Measurements from ENCODE around the gene CBY1. TPM values are rescaled to one million over a fixed set of nuclear protein-coding genes. Genes with fewer than 3 reads are reported as not detected.

CBY1 gene
- total and polyA plus RNA-seq, 9 of the 15 experiments (the other 6 are each of a cell fraction or from before 2014, with no cell fraction given): 5.7 to 19.7 (median 10.8) TPM

DNA sequence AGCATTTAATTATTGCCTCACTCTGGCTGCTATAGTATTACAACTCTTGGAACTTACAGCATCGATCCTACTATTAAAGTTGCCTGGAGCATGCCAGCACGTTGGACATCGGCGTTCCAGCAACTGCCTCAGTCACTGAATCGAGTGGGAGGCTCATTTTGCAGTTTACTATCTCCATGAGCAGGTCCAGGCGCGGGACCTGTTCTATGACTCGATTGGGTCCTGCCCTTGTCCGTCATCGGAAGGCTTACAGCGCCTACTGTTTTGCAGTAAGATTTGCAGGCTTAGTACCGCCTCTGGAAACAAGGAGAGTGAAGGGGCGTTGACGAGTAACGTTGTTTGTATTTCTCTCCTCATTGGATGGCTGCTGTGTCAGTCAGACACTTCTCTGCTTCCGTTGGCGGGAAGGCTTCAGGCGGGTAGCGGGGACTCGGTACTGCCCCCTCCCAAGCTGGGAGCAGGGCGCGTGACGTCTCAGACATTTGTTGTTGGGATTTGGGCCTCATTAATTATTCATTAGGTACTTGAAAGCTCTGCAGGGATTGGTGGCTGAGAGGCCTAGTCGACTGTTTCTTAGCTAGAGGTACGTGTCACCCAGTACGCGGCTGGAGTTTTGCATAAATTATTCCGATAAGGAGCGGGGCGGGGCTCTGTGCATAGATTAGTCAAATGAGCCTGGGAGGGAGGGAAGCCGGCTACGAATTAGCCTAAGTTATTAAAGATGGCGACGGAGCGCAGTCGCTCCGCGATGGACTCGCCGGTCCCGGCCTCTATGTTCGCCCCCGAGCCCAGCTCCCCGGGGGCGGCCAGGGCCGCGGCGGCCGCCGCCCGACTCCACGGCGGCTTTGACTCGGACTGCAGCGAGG lies 49.0 kb downstream of the CBY1 start, which contains the start of gene GTPBP1 (continued):
- TF ChIP-seq, protein P1, sequence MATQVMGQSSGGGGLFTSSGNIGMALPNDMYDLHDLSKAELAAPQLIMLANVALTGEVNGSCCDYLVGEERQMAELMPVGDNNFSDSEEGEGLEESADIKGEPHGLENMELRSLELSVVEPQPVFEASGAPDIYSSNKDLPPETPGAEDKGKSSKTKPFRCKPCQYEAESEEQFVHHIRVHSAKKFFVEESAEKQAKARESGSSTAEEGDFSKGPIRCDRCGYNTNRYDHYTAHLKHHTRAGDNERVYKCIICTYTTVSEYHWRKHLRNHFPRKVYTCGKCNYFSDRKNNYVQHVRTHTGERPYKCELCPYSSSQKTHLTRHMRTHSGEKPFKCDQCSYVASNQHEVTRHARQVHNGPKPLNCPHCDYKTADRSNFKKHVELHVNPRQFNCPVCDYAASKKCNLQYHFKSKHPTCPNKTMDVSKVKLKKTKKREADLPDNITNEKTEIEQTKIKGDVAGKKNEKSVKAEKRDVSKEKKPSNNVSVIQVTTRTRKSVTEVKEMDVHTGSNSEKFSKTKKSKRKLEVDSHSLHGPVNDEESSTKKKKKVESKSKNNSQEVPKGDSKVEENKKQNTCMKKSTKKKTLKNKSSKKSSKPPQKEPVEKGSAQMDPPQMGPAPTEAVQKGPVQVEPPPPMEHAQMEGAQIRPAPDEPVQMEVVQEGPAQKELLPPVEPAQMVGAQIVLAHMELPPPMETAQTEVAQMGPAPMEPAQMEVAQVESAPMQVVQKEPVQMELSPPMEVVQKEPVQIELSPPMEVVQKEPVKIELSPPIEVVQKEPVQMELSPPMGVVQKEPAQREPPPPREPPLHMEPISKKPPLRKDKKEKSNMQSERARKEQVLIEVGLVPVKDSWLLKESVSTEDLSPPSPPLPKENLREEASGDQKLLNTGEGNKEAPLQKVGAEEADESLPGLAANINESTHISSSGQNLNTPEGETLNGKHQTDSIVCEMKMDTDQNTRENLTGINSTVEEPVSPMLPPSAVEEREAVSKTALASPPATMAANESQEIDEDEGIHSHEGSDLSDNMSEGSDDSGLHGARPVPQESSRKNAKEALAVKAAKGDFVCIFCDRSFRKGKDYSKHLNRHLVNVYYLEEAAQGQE (IDR thresholded peaks at IDR 0.05; ENCODE audit: borderline replicate concordance): no peak
- TF ChIP-seq, protein P1 (CRISPR knock-in tag; IDR thresholded peaks at IDR 0.05; ENCODE audit: low read depth): no peak
- TF ChIP-seq ZNF778 (CRISPR knock-in tag; IDR thresholded peaks at IDR 0.05) (no peak), ZNF41 (CRISPR knock-in tag; conservative IDR thresholded peaks at IDR 0.05) (no peak), NRF1 (conservative IDR thresholded peaks at IDR 0.05 in 1 of 2, IDR thresholded peaks at IDR 0.05 in 1 of 2) (peak; percentile 71 to 77), PTTG1 (tag; IDR thresholded peaks at IDR 0.05; ENCODE audit: low read depth) (no peak), SAP30 (IDR thresholded peaks at IDR 0.05; ENCODE audit: borderline replicate concordance, insufficient read depth, low read depth, low read length, poor library complexity, severe bottlenecking) (peak; percentile 19), KAT8 (IDR thresholded peaks at IDR 0.05; ENCODE audit: low read depth) (no peak)
- TF ChIP-seq, protein P2, sequence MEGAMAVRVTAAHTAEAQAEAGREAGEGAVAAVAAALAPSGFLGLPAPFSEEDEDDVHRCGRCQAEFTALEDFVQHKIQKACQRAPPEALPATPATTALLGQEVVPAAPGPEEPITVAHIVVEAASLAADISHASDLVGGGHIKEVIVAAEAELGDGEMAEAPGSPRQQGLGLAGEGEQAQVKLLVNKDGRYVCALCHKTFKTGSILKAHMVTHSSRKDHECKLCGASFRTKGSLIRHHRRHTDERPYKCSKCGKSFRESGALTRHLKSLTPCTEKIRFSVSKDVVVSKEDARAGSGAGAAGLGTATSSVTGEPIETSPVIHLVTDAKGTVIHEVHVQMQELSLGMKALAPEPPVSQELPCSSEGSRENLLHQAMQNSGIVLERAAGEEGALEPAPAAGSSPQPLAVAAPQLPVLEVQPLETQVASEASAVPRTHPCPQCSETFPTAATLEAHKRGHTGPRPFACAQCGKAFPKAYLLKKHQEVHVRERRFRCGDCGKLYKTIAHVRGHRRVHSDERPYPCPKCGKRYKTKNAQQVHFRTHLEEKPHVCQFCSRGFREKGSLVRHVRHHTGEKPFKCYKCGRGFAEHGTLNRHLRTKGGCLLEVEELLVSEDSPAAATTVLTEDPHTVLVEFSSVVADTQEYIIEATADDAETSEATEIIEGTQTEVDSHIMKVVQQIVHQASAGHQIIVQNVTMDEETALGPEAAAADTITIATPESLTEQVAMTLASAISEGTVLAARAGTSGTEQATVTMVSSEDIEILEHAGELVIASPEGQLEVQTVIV (CRISPR knock-in tag; IDR thresholded peaks at IDR 0.05; ENCODE audit: borderline replicate concordance): no peak
- TF ChIP-seq, protein P3, sequence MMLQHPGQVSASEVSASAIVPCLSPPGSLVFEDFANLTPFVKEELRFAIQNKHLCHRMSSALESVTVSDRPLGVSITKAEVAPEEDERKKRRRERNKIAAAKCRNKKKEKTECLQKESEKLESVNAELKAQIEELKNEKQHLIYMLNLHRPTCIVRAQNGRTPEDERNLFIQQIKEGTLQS (IDR thresholded peaks at IDR 0.05): peak; percentile 19; the same call in 1 of the 2 replicates
- TF ChIP-seq, protein P3 (CRISPR knock-in tag; conservative IDR thresholded peaks at IDR 0.05): no peak
